ENCODE measurements around the gene SPA17.

DNA sequence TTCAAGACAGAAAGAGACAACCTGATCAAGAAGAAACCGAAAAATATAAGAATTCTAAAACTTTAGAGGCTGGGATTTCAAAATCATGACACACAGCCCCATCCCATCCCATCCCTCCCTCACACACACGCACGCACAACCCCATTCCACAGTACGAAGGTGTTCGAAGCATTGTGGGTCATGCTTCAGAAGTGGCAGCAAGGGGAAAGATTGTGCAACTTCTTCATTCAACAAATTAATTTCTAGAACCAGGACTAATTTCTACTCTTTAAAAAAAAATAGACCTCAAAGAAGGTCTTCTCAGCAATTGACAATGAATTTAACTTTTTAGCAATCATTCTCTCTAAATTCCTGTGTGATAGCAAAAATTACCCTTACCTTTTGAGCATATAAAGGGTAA is 867 bp downstream of the SPA17 start:
- TF ChIP-seq CTCF (conservative IDR thresholded peaks at IDR 0.05; ENCODE audit: low read depth, low read length) (no peak), EZH2phosphoT487 (IDR thresholded peaks at IDR 0.05; ENCODE audit: borderline replicate concordance, low read length) (no peak), EZH2 (IDR thresholded peaks at IDR 0.05; ENCODE audit: low read length, unreplicated experiment) (no peak)

All from PC-3 (cell line).